Measurements from ENCODE around the gene NHLRC1. TPM values are rescaled to one million over a fixed set of nuclear protein-coding genes. Genes with fewer than 3 reads are reported as not detected.

NHLRC1 gene
- total RNA-seq, 1 donor from 2014 or later = 1.2 TPM

DNA sequence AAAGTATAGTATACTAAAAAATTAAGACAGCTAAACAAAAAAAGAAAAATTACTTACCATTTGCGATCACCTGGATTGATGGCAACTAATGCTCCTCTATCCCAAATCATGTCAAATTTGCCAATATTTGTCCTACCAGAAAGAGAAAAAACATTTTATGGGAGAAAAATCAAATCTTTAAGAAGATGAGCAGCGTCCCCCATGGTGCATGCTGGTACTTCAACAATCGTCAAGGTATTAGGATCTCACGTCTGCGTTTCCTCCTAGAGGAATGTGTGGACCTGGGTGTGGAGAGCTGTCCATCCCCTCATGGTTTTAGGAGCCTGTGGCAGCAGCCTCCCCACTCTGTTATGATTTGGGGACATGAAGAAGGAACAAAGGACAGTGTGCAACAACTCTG, 16.4 kb upstream of the NHLRC1 start:
- DNase-seq = no peak

- no peak for DNase-seq
Observed at GRCh38 chr6:18136260-18136659, 13.8 kb upstream of the NHLRC1 start.

- no peak for DNase-seq
Observed at GRCh38 chr6:18135171-18135570, 12.7 kb upstream of the NHLRC1 start.

DNA sequence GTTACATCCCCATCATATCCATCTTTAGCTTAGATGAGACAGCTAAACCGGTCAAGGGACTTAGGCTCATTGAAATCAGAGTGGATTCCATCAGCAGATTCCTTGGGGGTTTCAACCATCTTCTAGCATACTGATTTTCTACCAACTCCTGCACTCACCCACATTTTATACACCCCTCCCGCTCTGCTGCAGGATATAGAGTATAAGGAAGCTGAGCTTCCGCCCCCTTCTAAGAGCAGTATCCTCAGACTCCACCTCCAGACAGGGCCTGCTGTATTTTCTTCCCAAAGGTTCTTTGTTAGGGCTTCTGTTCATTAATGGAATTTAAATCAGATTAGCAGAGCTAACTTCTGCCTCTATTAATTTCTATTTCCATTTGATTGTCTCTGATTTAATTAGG, 9.9 kb upstream of the NHLRC1 start:
- DNase-seq = no peak

DNA sequence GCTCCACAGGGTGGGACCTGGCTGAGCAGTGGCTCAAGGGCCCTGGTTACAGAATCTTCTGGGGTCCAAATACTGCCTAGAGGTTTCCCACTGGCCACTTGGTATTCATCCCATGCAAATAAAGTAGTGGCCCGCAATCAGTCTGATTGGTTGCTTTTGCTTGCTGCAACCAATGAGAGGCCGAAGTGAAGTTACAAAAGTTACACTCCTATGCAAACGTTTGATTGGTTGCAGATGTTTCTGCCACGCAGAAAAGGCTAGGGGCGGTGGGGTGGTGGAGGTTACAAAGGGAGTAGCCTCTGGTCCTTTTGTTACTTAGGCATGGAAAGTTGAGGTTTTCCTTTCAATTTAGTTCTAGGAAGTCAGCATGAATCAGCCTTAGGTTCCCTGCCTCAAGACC, 3.6 kb upstream of the NHLRC1 start:
- no peak for DNase-seq

DNA sequence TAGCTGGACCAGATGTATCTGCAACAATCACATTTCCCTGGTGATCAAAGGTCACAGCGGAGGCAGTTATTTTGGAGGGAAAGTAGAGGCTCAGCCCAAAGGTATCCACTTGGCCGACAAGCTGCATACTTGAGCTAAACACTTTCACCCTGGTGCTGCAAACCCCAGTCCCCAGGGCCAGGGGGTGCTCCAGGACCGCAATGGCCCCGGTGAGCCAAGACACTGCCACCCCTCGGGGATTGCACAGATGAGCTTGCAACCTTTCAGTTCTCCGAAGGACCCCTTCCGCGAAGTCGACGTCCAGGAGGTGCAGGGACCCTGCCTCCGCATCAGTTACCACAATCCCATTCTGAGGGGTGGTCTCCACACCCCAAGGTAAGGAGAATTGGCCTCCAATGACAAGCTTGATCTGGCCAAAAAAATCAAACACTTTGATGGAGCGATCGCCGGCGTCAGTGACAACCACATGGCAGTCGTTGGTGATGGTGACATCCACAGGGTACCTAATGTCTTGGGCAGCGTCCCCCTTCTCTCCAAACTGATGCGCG, 823 bp downstream of the NHLRC1 start:
- DNase-seq = no peak

DNA sequence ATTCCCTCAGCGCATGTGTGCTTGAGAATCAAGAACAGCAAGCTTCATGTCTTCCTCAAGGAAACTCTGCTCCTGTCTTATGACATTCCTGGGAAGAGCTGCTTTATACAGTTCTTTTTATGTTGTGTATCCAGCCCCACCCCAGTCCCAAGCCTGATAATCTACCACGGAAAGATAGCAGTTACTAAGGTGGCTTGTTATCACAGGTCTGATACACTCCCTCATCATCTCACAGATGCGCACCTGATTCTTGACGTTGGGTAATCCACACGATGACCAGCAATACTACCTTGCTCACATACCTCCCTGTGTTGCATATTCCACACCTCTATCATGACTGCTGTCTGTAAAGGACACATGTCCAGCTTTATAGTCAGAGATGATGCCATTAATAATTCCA, 3.2 kb downstream of the NHLRC1 start:
- DNase-seq = no peak

DNA sequence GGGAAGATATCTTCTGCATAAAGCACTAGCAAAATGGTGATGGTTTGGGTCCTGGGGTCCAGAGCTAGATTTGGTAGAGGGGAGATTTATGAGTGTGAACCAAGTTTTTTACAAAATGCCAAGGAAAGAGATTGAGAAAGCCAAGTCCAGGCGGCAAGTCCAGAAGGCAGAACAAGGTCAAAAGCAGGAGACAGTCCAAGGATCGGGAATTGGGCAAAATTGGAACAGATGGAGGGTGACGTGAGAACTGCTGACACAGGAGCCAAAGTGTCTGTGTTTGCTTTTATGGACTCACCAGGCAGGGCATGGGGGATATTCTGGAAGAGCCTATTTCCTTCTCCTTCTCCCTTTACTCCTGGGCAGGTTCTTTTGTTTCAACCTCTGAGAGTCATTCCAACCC, 4.1 kb downstream of the NHLRC1 start:
- DNase-seq = no peak

GRCh38 chr6:18117136-18117535, 5.3 kb downstream of the NHLRC1 start:
- DNase-seq = no peak

GRCh38 chr6:18115356-18115755, 7.1 kb downstream of the NHLRC1 start:
- DNase-seq = no peak

GRCh38 chr6:18110162-18110561, 12.3 kb downstream of the NHLRC1 start:
- no peak for DNase-seq

GRCh38 chr6:18107061-18107460, 15.4 kb downstream of the NHLRC1 start:
- DNase-seq = no peak

GRCh38 chr6:18102783-18103509, 19.5 kb downstream of the NHLRC1 start:
- no peak for DNase-seq

GRCh38 chr6:18101873-18102272, 20.6 kb downstream of the NHLRC1 start:
- DNase-seq = no peak

- no peak for DNase-seq
Observed at GRCh38 chr6:18101271-18101670, 21.2 kb downstream of the NHLRC1 start.

DNA sequence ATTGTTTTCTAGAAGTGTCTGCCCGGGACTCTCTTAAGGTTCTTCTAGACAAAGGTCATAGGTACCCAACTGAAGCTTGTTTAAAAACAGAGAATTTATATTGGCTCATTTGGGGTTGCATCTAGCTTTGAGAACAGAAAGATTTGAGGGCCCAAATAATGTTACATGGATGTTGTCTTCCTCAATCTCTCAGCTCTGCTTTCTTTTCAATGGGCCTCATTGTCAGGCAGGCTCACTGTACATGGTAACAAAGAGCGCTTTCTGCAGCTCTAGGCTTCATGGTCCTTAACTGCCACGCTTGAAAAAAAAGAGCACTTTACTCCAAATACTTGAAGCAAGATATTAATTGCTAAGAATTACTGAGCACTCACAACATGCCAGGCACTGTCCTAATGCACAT, 22.2 kb downstream of the NHLRC1 start:
- no peak for DNase-seq

GRCh38 chr6:18099511-18099910, 23.0 kb downstream of the NHLRC1 start:
- DNase-seq = no peak

DNA sequence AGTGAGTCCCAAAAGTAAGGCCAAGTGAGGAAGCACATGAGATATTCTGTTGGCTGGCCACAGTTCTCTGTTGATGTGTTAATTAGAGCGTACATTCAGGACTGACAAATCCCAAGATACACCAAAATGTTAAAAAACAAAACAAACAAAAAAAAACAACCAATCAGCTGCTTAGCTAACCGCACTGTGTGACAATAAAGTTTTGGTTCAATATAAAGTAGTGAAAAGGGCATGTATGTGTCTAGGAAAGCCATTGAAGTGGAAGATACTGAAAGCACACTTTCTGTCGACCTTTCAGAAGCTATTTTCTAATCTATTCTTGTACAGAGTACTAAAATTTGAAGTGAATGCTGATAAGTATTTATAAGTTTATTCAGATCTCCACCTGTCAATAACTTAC, 26.1 kb downstream of the NHLRC1 start:
- no peak for DNase-seq

DNA sequence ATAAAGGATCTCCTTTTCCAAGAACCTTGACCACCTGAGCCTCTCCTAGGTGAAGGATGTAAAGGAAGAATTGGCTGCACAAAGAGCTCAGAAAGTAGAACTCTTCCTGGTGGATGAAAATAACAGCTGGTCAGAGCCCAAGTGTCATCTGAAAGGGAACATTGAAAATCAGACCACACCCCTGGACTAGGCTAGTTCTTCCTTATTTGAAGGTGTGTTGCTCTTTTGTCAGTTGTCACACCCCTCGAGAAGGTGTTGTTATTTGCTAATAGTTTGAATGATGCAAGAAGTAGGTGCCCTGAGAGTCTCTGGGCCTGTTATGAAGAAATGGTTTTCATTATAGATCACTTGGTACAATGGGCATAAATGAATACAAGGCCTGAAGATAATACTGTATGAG, 31.1 kb downstream of the NHLRC1 start:
- DNase-seq = no peak

GRCh38 chr6:18090349-18090786, 32.1 kb downstream of the NHLRC1 start:
- no peak for DNase-seq

GRCh38 chr6:18088419-18089296, 33.8 kb downstream of the NHLRC1 start:
- no peak for DNase-seq

- DNase-seq = no peak
Observed at GRCh38 chr6:18087396-18088165, 34.9 kb downstream of the NHLRC1 start.

Data from skin of body (tissue), 2 donors.